Prostate gland (tissue), 2 donors: ENCODE data around the gene CFAP47.

Experiments used
- CTCF ChIP-seq, 4 experiments: fragments of 200-600 bp in 2 of 4; fragments of 450-650 bp in 2 of 4; sonication (generic) in 2 of 4; IDR thresholded peaks; 1 replicate in 3 of 4; 2 replicates in 1 of 4; pipeline ENCODE4 v1.5.1; 2016 to 2019; ENCODE audit warnings: antibody characterized with exemption in 4 of 4, mild to moderate bottlenecking in 2 of 4, moderate library complexity in 2 of 4
- POLR2A ChIP-seq: fragments of 450-650 bp; IDR thresholded peaks from one replicate; pipeline ENCODE4 v1.6.1; 2016; ENCODE audit warnings: antibody characterized with exemption, mild to moderate bottlenecking
- POLR2AphosphoS5 ChIP-seq: sonication (generic); formaldehyde crosslinking; IDR thresholded peaks from one replicate; pipeline ENCODE4 v1.6.1; 2017; ENCODE audit warnings: antibody characterized with exemption

- TF ChIP-seq CTCF (IDR thresholded peaks at IDR 0.05) (no peak), POLR2A (no peak), POLR2AphosphoS5 (no peak)
Observed at GRCh38 chrX:36388901-36389300, 469.4 kb downstream of the CFAP47 start.
